ENCODE data around the gene C16orf92.
"Not testable (repeated sequence)": the region's sequence is repeated elsewhere in the genome, so short reads cannot be mapped to it uniquely, and the experiment has no call there.

DNA sequence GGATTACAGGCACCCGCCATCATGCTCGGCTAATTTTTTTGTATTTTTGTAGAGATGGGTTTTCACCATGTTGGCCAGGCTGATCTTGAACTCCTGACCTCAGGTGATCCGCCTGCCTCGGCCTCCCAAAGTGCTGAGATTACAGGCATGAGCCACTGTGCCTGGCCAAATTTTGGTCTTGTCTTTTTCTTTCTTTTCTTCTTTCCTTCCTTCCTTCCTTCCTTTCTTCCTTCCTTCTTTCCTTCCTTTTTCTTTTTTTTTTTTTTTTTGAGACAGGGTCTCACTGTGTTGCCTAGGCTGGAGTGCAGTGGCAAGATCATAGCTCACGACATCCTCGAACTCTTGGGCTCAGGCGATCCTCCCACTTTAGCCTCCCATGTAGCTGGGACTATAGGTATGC is 7.5 kb upstream of the C16orf92 start:
- TF ChIP-seq, protein P1, sequence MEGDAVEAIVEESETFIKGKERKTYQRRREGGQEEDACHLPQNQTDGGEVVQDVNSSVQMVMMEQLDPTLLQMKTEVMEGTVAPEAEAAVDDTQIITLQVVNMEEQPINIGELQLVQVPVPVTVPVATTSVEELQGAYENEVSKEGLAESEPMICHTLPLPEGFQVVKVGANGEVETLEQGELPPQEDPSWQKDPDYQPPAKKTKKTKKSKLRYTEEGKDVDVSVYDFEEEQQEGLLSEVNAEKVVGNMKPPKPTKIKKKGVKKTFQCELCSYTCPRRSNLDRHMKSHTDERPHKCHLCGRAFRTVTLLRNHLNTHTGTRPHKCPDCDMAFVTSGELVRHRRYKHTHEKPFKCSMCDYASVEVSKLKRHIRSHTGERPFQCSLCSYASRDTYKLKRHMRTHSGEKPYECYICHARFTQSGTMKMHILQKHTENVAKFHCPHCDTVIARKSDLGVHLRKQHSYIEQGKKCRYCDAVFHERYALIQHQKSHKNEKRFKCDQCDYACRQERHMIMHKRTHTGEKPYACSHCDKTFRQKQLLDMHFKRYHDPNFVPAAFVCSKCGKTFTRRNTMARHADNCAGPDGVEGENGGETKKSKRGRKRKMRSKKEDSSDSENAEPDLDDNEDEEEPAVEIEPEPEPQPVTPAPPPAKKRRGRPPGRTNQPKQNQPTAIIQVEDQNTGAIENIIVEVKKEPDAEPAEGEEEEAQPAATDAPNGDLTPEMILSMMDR (conservative IDR thresholded peaks at IDR 0.05) = not testable (repeated sequence)
- TF ChIP-seq ZFX (IDR thresholded peaks at IDR 0.05) = not testable (repeated sequence)
